Activated CD4-positive, alpha-beta T cell treated with anti-CD3 and anti-CD28 coated beads, Interleukin-2, amount 10 ng/mL, durations not matched to agents 24 days and 14 days (primary cell): ENCODE results near the gene COL25A1. TPM values are rescaled to one million over a fixed set of nuclear protein-coding genes. Genes with fewer than 3 reads are reported as not detected.

ENCODE experiments used
- DNase-seq: peaks from one replicate; pipeline ENCODE4 v3.0.0; 2022
- H3K27ac Mint-ChIP-seq: one replicate; pipeline ENCODE4 v1.8.0; 2022; ENCODE audit warnings: mild to moderate bottlenecking, mixed read lengths
- H3K27me3 Mint-ChIP-seq: one replicate; pipeline ENCODE4 v1.8.0; 2022; ENCODE audit warnings: mixed read lengths
- H3K36me3 Mint-ChIP-seq: one replicate; pipeline ENCODE4 v1.8.0; 2022; ENCODE audit warnings: low read depth, mild to moderate bottlenecking, mixed read lengths
- H3K4me1 Mint-ChIP-seq: one replicate; pipeline ENCODE4 v1.8.0; 2021; ENCODE audit warnings: mixed read lengths
- H3K4me3 Mint-ChIP-seq: one replicate; pipeline ENCODE4 v1.8.0; 2022; ENCODE audit warnings: mild to moderate bottlenecking, moderate library complexity, mixed read lengths
- H3K9me3 Mint-ChIP-seq: one replicate; pipeline ENCODE4 v1.8.0; 2021; ENCODE audit warnings: mixed read lengths
- intact Hi-C: fragments of 100-400 bp; cut with micrococcal nuclease; formaldehyde crosslinking; loops from one replicate; pipeline ENCODE4 v1.15.1; 2023
- total RNA-seq: library from RNA; stranded (reverse); gene quantifications from 2 replicates; pipeline ENCODE4 v1.2.3, GENCODE V29; 2022

The COL25A1 gene
- total RNA-seq, 1 donor from 2014 or later = not detected

DNA sequence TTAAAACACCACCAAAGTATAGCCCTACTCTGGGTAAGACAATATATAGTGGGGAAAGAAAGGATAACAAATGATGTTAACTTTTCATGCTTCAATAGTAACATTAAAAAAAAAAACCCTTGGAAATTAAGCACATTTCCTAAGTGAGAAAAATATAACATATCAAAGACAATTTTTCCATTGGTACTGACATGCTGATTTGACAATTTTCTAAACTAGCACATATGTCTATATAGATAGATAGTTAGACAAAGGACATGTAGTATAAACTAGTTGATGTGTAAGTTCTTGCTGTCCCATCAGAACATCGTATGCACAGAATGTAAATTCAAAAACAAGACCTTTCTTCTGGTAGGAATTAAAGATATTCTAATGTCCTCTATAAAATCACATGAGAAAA, 492.4 kb downstream of the COL25A1 start:
- intact Hi-C loops = no loop called here
- Mint-ChIP-seq H3K27ac (no peak overlapping the region), H3K9me3 (no peaks in the 10 kb centered on the region), H3K4me1 (no peaks in the 10 kb centered on the region), H3K4me3 (no peak overlapping the region), H3K27me3 (peaks cover 32% of the 10 kb centered on the region), H3K36me3 (no peaks in the 10 kb centered on the region)
- DNase-seq = no peak

DNA sequence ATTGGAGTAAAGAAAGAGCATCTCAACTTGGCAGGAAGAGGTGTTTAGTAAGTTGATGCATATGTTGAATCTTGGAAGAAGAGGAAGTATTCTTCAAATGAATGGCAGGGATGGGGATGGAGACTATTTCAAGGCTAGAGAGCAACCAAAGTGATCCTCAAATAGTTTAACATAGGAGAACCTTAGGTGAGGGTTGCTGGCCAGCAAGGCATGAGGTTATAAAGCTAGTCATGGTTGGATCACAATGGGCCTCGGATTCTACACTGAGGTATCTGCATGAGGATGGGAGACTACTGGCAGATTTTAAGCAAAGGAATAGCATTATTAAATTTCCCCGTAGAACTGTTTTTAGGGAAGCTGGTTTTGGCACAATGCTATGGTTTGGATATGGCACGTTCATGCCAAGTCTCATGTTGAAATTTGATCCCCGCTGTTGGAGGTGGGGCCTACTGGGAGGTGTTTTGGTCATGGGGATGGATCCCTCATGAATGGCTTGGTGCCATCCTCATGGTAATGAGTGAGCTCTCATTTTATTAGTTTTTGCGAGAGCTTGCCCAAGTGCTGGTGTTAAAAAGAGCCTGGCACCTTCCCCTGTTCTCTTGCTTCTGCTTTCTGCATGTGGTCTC, 497.7 kb downstream of the COL25A1 start:
- Mint-ChIP-seq H3K4me1 (no peaks in the 10 kb centered on the region), H3K4me3 (no peak overlapping the region), H3K27me3 (peaks cover 6% of the 10 kb centered on the region), H3K36me3 (no peaks in the 10 kb centered on the region), H3K9me3 (no peaks in the 10 kb centered on the region), H3K27ac (no peak overlapping the region)
- intact Hi-C loops = no loop called here
- DNase-seq = no peak

DNA sequence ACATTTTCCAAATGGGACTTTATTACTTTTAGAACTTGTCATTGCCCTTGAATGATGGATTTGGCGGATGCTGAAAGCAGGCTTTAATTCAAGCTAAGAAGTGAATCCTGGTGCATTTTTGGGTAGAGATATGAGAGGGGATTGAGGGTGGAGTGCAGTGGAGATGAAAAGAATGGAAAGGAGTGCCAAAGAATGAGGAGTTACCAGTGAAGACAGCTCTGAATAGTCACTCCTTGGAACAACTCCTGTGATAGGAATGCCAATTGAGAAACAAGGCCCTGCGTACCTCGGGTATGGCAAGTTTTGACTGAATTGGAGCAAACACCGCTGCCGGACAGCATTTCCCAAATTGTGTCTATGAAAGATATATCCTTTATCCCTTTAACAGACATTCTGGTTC, 503.2 kb downstream of the COL25A1 start:
- intact Hi-C loops = no loop called here
- Mint-ChIP-seq H3K4me3 (no peak overlapping the region), H3K4me1 (no peaks in the 10 kb centered on the region), H3K27ac (no peak overlapping the region), H3K27me3 (peaks cover 2% of the 10 kb centered on the region), H3K36me3 (no peaks in the 10 kb centered on the region), H3K9me3 (no peaks in the 10 kb centered on the region)
- DNase-seq = no peak

DNA sequence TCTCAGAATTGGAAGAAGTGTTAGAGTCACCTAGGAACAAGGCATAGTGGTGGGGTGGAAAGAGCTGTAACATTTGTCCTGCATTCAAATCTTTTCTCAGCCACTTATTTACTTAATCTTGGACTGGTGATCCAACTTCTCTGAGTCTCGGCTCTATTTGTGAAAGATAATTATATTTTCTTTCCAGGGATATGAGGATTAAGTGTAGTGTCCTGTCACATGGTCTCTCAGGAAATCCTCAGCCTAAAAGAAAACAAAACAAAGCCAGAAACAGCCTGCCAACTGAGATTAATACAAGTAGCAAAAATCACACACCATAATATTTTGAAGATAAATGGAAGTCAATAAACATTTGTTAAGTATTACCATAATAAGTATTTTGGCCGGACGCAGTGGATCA, 506.3 kb downstream of the COL25A1 start:
- intact Hi-C loops = no loop called here

DNA sequence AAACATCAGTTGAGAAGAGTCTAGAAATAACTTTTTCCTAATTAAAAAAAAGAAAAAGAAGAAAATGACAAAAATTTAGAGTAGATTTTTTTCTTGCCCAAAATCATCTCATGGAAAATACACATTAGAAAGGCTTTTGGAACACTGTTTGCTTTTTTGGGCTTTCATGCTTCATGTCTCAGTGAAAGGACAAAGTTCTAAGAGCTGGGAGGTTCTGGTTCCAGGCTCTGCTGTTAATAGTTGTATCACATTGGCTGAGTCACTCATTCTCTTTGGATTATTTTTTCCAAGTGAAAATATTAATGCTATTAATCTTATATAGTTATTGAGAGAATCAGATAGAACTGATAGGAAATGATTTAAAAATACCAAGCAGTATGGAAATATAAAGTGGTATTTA, 506.7 kb downstream of the COL25A1 start:
- Mint-ChIP-seq H3K27ac (no peak overlapping the region), H3K27me3 (peaks cover 5% of the 10 kb centered on the region), H3K4me3 (no peak overlapping the region), H3K36me3 (no peaks in the 10 kb centered on the region), H3K4me1 (no peaks in the 10 kb centered on the region), H3K9me3 (no peaks in the 10 kb centered on the region)
- intact Hi-C loops = no loop called here
- DNase-seq = no peak

More for the DNA sequence above, 506.3 kb downstream of the COL25A1 start:
- no peak overlapping the region for H3K4me3 Mint-ChIP-seq
- peaks cover 3% of the 10 kb centered on the region for H3K27me3 Mint-ChIP-seq
- H3K27ac Mint-ChIP-seq = no peak overlapping the region
- no peak for DNase-seq
- no peaks in the 10 kb centered on the region for H3K36me3 Mint-ChIP-seq
- no peaks in the 10 kb centered on the region for H3K4me1 Mint-ChIP-seq
- H3K9me3 Mint-ChIP-seq = no peaks in the 10 kb centered on the region

DNA sequence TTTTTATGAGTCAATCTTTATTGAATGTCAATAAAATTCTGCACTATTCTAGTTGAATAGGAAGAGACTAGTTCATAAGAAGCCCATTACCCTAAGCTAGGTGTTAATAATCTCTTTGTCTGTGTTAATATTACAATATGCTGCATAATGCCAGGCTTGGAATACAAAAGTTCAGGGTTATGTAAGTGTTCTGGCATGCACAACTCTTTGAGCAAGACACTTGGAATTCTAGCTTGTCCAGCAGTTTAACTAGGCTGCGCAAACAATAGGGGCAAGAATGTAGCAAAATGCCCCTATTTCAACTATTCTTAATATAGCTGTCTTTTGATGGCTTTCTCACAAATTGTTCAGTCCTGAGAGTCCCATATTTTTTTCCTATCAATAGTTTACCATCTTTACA, 508.3 kb downstream of the COL25A1 start:
- H3K9me3 Mint-ChIP-seq = no peaks in the 10 kb centered on the region
- H3K27me3 Mint-ChIP-seq = peaks cover 5% of the 10 kb centered on the region
- DNase-seq = no peak
- no peaks in the 10 kb centered on the region for H3K4me1 Mint-ChIP-seq
- intact Hi-C loops = no loop called here
- H3K36me3 Mint-ChIP-seq = no peaks in the 10 kb centered on the region
- no peak overlapping the region for H3K4me3 Mint-ChIP-seq
- no peak overlapping the region for H3K27ac Mint-ChIP-seq

DNA sequence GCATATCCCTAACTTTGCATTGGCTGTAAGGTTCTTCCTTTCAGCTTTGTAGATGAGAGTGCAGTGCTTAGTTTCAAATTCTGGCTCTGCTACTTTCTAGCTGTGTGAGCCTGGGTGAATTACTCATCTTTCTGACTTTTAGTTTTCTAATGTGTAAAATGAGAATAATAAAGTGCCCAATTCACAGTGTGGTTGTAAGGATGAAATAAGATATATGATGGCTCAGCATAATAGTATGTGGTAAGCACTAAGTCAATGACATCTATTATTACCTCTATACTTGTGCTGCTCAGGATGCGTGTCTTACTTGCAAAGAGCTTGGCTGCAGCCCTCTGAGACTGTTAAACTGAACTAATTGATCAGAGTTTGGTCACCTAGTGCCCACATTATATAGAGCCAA, 509.0 kb downstream of the COL25A1 start:
- Mint-ChIP-seq H3K9me3 (no peaks in the 10 kb centered on the region), H3K27me3 (peaks cover 4% of the 10 kb centered on the region), H3K4me3 (no peak overlapping the region), H3K27ac (no peak overlapping the region), H3K36me3 (no peaks in the 10 kb centered on the region), H3K4me1 (no peaks in the 10 kb centered on the region)
- intact Hi-C loops = no loop called here
- no peak for DNase-seq

DNA sequence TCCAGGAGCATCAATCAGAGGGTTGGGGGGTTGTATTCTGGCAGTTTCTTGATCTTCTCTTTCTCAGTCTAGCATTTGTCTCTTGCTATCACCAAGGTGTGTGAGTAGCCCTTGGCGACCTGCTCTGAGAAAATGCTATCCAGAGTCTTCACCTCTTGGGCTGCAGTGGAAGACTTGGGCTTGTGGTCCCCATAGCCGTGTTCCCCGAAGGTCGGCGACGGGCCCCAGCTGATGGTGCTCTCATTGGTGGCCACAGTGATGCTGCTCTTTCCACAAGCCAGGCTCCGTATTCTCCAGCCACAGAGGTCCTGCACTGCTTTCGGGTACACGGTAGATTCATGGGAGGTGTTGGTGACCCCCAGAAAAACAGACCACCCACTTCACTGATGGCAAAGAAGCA, 513.7 kb downstream of the COL25A1 start:
- Mint-ChIP-seq H3K4me3 (no peak overlapping the region), H3K36me3 (no peaks in the 10 kb centered on the region), H3K4me1 (no peaks in the 10 kb centered on the region), H3K27ac (no peak overlapping the region), H3K27me3 (peaks cover 2% of the 10 kb centered on the region), H3K9me3 (no peaks in the 10 kb centered on the region)
- DNase-seq = no peak
- intact Hi-C loops = no loop called here

DNA sequence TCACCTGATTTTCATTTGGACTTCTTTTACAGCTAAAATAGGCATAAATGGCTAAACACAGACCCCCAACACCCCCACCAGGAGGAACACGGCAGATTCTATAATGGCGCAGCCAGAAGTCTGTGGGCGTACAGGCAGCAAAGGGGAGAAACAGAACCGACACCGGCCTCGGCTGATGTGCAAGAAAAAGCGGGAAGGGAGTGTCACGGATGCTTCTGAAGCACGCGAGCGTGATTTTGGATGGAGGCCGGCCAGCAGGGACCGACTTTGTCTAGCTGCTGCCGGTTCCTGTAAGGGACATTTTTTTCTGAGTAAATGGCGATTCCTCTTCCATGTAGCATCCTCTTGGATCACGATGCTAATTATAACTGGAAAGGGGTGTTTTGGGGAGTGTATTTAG, 514.7 kb downstream of the COL25A1 start:
- H3K27ac Mint-ChIP-seq = no peak overlapping the region

DNA sequence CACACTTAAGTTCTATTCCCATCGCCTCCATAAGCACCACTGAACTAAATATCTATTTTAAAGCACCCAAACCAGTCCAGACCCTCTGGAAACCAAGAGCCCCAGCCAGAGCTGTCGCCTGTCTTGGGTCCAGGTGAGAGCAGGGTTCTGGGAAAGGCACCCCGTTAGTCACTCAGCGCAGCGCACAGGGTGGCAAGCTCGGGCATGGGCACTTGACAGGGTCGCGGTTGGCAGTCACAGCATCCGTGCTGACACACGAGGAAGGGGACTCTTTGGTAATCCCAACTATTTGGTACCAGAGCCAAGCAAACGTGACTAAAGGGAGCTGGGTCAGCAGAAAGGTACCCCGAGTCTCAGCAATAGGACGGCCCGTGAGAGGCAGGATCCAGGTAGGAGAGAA, 515.4 kb downstream of the COL25A1 start:
- Mint-ChIP-seq H3K27me3 (peaks cover 2% of the 10 kb centered on the region), H3K4me3 (no peak overlapping the region), H3K9me3 (no peaks in the 10 kb centered on the region), H3K36me3 (no peaks in the 10 kb centered on the region), H3K4me1 (no peaks in the 10 kb centered on the region), H3K27ac (no peak overlapping the region)
- no peak for DNase-seq
- intact Hi-C loops = no loop called here

More for the DNA sequence above, 514.7 kb downstream of the COL25A1 start:
- intact Hi-C loops = no loop called here
- no peak for DNase-seq
- Mint-ChIP-seq H3K36me3 (no peaks in the 10 kb centered on the region), H3K4me3 (no peak overlapping the region), H3K4me1 (no peaks in the 10 kb centered on the region), H3K9me3 (no peaks in the 10 kb centered on the region), H3K27me3 (peaks cover 2% of the 10 kb centered on the region)

DNA sequence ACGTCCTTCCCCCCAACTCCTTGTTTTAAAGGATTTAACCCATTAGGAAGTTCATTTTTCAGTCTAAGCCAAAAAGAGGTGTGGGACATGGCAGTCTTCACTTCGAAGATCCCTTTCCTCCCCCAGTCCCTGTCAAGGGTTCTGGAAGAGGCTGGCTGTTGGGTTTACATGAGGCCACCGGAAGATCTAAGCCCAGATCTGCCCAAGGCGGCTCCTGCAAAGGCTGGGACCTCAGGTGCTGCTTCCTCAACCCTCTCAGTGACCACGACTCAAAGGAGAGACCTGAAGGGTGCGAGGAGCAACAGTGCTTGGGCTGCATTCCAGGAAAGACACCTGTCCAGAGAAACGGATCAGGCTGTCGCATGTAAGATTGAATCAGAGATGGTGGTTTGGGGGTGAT, 516.1 kb downstream of the COL25A1 start:
- intact Hi-C loops = no loop called here
- H3K4me1 Mint-ChIP-seq = no peaks in the 10 kb centered on the region
- no peak overlapping the region for H3K4me3 Mint-ChIP-seq
- no peaks in the 10 kb centered on the region for H3K36me3 Mint-ChIP-seq
- peaks cover 2% of the 10 kb centered on the region for H3K27me3 Mint-ChIP-seq
- no peak overlapping the region for H3K27ac Mint-ChIP-seq
- DNase-seq = no peak
- H3K9me3 Mint-ChIP-seq = no peaks in the 10 kb centered on the region

DNA sequence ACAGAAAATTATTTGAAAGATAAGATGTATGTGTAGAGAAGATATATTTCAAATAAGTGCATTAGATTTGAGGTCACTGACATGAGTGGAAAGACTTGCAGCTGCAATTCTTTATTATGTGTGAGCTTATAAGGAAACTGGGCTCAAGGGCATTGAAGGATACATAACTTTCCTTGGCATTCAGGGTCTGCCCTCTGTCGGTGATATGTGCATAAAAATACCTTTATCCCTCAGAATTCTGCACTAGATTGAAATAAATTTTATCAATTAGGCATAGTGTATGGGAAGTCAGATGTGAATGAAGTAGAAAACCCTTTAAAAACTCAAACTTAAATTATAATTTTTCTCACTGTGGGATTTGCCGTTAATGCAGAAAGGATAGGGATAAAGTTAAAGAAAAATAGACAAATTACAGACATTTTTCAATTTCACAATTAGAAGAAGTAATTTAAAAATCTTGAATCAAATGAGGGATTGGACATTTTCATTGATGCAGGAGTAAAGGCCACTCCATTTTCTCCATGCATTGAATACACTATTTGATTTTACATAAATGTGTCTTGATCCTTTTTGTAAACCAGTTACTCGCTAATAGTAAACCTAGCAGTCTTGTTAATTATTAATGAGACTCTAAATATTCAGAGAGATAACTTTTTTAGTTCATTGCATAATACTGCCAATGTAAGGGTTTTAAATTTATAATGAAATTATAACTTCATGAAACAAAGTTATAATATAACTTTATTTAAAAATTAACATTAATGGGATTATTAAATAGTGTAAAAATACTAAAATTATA, 518.6 kb downstream of the COL25A1 start:
- Mint-ChIP-seq H3K27ac (no peak overlapping the region), H3K36me3 (no peaks in the 10 kb centered on the region), H3K4me3 (no peak overlapping the region), H3K4me1 (no peaks in the 10 kb centered on the region), H3K27me3 (peaks cover 5% of the 10 kb centered on the region), H3K9me3 (no peaks in the 10 kb centered on the region)
- DNase-seq = no peak
- intact Hi-C loops = no loop called here

DNA sequence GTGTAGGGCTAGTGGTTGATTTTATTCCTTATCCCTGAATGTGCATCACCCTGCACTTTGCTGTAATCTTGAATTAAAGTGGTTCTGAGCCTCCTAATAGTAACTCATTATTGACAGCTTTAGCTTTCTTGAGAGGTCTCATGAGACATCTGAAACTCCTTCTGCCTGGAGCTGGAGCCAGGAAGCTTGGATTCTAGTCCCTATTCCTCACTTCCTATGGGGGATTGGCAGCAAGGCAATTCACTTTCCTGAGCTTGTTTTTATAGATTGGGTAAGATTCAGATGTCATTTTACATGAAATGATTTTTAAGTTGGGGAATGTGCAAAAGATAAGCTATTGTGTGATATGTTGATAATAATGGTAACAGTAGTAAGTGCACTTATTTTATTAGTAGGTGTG, 522.5 kb downstream of the COL25A1 start:
- H3K27ac Mint-ChIP-seq = no peak overlapping the region
- no peaks in the 10 kb centered on the region for H3K36me3 Mint-ChIP-seq
- intact Hi-C loops = no loop called here
- DNase-seq = no peak
- H3K4me1 Mint-ChIP-seq = no peaks in the 10 kb centered on the region
- H3K9me3 Mint-ChIP-seq = no peaks in the 10 kb centered on the region
- H3K27me3 Mint-ChIP-seq = peaks cover 15% of the 10 kb centered on the region
- no peak overlapping the region for H3K4me3 Mint-ChIP-seq

DNA sequence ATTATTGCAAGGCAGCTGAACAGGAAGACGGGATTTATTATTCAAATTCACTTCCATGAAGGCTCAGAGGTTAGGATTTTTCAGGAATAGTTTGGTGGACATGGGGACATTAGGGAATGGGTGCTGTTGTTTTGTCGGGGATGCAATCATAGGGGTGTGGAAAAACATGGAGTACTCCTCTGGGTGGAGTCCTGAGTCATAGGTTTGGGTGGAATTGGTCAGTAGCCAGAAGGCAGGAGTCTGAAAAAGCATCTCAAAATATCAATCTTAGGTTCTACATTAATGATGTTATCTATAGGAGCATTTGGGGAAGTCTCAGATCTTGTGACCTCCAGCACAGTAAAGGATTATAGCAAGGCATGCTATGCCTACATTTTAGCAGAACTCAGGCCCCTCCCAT, 525.1 kb downstream of the COL25A1 start:
- no peak overlapping the region for H3K4me3 Mint-ChIP-seq
- H3K9me3 Mint-ChIP-seq = no peaks in the 10 kb centered on the region
- no peaks in the 10 kb centered on the region for H3K4me1 Mint-ChIP-seq
- intact Hi-C loops = no loop called here
- no peak overlapping the region for H3K27ac Mint-ChIP-seq
- H3K27me3 Mint-ChIP-seq = peaks cover 15% of the 10 kb centered on the region
- no peaks in the 10 kb centered on the region for H3K36me3 Mint-ChIP-seq
- DNase-seq = no peak

DNA sequence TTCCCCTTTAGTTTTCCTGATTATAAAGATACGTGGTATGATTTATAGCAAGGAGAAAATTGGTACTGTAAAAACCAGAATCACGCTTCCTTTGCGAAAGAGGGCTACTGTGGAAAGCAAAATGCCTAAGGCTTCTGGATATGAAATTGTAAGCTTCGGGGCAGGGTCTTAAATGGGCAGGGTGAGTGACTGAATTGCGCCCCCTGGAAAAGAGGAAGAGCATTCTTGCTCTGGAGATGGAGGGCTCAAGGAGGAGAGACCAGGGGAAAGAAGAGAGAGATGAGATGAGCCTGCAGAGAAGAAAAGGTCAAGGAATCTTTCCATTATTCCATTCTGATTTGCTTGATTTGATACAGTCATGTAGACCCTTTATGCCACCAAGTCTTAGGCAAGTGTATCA, 526.5 kb downstream of the COL25A1 start:
- no peaks in the 10 kb centered on the region for H3K36me3 Mint-ChIP-seq
- intact Hi-C loops = no loop called here
- H3K27ac Mint-ChIP-seq = no peak overlapping the region
- H3K27me3 Mint-ChIP-seq = peaks cover 15% of the 10 kb centered on the region
- DNase-seq = no peak
- no peak overlapping the region for H3K4me3 Mint-ChIP-seq
- no peaks in the 10 kb centered on the region for H3K4me1 Mint-ChIP-seq
- no peaks in the 10 kb centered on the region for H3K9me3 Mint-ChIP-seq
